Measurements from ENCODE around the gene GHRHR.

- TF ChIP-seq CTCF (IDR thresholded peaks at IDR 0.05) (no peak), POLR2AphosphoS5 (IDR thresholded peaks at IDR 0.05) (no peak)
These were observed 36.2 kb upstream of the GHRHR start for GRCh38 chr7:30927559-30927958.
